Hematopoietic multipotent progenitor cell treated with erythropoietin and hydrocortisone succinate and interleukin-3 and kit ligand, for 17 days (in vitro differentiated cells): ENCODE data around the gene SLC46A3.

ENCODE experiments used
- DNase-seq: peaks from one replicate; pipeline ENCODE4 v3.0.0-alpha.2; 2015; ENCODE audit warnings: low spot score

Gene SLC46A3

DNA sequence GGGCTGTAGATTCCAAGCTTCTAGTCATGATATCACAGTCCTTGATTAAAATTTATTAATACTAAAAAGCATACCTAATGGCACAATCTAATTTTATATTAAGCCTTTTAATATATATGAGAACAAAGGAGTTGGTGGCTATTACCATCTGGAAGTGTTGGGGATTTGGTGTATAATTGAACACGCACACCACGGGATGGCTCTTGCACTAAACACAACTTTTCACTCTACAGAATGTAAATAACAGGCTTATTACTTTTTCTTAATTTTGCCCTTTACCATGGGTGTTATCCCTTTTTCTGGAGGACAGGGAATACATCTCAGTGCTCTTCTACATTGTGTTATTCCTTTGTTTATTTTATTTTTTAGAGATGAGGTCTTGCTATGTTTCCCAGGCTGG lies 38.2 kb downstream of the SLC46A3 start:
- DNase-seq: no peak

DNA sequence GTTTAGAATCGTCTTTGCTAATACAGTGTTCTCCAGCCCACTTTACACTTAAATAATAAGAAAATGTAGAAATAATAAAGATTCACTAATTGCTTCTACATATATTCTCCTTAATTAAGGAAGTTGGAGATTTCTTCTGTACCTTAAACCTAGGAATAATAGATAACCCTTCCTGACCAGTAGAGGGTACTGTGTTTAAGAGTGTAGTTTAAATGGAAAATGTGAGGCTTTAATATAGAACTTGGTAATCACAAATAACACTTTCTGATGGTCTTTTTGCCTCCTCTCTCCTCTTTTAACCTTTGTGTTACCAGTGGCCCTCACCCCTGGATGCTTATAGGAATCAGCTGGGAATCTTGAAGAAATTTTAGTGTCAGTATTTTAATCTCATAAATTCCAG lies 39.1 kb downstream of the SLC46A3 start:
- DNase-seq: no peak

DNA sequence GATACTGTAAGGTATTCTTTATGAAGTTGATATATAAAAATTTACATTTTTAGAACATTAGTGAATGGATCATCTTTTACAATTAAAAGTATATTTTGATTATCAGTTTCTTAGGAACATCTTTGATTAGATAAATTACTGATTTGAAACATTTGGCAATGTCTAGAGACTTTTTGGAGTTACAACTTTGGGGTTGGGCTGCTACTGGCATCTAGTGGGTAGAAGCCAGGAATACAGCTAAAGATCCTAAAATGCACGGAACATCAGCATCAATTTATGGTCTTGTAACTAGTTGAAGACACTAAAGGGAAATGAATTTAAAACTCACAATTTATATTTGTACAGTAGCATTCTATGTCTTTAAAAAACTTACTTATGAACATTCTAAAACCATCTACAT lies 40.0 kb downstream of the SLC46A3 start:
- no peak for DNase-seq

DNA sequence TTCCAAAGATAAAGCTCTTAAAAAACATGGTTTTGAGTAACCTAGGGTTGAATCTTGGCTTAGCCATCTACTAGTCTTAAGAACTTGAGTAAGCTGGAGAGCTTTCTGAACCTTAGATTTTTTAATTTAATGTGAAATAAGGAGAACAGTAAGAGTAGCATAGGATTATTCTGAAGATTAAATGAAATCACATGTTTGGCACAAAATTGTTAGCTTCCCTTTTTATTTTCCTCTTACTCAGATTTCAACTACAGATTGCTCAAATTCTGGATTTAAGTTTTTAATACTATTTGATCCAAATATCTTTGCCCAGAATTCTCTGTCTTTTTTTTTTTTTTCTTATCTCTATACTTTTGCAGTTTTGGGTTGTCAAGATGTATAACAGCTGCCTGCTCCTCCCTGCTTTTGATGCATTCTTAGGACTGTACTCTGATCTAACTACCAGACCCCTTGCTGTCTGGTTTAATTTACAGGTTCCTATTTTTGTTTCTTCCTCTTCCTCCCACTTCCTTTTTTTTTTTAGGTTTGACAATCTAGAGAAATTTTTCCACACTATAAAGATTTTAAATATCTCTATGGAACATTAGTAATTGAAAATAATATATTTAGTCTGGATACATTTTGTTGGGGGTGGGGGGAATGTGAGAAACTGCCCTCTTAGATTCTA lies 47.5 kb downstream of the SLC46A3 start:
- no peak for DNase-seq

DNA sequence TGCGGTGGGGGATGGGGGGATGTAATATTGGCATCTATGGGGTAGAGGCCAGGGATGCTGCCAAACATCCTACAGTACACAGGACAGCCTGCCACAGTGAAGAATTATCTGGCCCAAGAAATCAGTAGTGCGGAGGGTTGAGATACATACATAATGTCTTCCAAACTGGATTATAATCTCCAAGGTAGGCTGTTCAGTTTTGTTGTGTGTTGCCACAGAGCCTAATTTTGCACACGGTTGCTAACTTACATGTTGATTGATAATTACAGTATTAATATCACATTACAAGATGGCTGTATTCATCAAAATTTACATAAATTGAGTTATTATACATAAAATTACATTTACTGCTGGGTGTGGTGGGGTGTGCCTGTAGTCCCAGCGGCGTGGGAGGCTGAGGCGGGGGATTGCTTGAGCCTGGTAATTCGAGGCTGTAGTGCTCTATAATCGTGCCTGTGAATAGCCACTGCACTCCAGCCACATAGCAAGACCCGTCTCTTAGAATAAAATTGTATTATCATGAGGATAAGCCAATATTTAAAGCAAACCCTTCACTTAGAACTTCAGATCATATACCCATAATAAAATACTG lies 51.8 kb downstream of the SLC46A3 start:
- DNase-seq: no peak

DNA sequence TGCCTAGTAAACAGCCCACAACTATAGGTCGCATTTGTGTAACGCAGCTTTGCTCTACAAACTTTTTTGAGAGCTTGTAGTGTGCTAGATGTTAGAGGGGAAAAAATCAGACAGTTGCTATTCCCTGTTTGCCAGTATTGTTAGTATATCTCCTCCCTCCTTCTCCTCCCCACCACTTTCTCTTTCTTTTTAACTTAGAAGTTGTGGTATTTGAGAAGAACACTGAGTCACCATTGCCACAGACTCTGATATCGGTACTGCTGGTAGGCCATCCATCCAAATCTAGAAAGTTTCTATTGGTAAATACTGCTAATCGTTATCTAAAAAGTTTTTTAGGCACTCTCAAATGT lies 59.2 kb downstream of the SLC46A3 start:
- DNase-seq: peak; percentile 76

DNA sequence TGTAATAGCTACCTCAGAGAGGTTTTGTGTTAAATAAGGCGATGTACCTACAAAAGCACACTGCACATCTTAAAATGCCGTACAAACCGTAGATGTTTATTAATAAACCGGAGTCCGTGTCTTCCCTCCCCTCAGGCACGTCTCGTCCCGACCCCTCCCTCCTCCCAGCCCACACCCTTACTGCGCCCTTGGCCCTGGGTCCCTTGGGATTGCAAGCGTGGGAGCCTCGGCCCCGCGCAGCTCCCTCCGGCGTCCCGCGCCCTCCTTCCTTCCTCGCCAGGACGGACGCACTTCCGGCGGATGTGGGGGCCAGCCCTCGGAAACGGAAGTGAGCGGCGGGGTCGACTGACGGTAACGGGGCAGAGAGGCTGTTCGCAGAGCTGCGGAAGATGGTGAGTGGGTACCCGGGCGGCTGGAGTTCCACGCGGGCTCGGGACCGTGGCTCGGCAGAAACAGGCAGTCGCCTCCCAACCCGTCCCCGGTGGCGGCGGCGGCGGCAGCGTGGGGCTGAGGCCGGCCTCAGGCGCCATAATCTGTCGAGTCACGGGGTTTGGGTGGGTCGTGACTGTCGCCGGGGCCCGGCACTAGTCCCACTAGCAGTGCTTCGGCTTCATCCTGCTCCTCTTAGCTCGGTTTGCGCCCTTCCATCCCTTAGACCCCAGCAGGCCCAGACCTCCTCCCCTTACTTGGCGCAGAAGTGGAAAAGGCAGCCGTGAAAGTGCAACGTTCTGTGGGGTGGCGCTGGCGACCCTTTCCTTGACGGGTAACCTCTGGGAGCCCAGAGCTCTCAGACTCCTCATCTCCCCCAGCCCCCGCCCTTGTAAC lies 59.8 kb downstream of the SLC46A3 start, which contains the start of gene POMP:
TSS of gene POMP (plus strand) at position 335 of the 825 bp plus-strand sequence. CDS start at position 390, 55 bp downstream.
- peak; percentile 87 for DNase-seq

DNA sequence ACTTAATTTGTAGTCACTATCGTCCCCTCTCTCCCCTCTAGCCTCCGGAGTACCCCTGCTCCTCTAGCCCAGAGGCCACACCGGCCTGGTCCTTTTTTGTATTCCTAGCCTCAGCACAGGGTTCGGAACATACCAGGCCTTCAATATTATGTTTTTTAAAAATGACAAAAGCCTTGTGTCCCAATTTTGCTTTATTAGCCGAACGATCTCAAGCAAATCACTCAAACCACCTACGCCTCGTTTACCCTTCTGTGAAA lies 60.3 kb downstream of the SLC46A3 start:
- no peak for DNase-seq

DNA sequence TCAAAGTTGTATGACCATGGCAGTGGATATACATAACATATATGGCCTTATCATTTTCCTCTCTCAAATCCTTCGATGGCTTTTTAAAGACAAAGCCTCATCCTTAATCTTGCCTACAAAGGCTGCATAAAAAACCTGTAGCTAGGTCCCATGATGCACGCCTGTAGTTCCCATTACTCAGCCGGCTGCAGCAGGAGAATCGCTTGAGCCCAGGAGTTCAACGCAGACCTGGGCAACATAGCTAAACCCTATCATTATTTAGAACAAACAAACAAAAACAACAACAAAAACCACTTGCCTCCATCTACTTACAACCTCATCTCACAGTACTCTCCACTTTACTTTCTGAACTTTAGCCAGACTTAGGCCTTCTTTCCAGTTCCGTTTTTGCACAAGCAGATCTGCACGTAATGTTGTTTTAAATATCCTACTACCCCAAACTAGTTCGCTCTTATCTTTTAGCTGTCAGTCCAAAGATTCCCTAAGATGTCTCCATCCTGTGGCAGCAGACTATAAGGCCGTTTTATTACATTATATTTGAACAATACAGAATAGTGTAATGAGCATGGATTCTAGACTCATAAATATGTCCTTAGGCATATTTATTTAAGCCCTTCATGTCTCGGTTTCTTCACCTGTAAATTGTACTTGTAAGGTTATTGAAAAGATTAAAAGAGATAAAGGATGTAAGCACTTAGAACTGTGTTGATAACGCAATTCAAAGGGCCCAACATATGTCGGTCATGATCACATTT lies 60.8 kb downstream of the SLC46A3 start:
- peak; percentile 35 for DNase-seq

DNA sequence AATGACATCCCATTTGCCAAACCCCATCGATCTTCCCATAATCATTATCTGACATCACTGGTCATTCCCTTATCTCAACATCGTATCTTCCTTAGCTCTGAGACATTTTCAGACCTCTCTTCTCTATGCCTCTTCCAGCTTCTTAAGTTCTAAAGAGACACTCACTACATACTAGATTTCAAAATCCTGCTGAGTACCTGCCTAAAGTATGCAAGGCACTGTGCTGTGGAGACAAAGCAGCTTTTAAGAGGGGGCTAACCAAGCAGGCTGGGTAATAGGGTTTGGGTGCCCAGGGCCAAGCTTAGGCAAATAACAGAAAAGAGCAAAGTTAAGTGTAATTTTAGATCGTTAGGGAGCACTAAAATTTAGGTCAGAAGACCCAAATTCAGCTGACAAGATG lies 63.2 kb downstream of the SLC46A3 start:
- DNase-seq: no peak

DNA sequence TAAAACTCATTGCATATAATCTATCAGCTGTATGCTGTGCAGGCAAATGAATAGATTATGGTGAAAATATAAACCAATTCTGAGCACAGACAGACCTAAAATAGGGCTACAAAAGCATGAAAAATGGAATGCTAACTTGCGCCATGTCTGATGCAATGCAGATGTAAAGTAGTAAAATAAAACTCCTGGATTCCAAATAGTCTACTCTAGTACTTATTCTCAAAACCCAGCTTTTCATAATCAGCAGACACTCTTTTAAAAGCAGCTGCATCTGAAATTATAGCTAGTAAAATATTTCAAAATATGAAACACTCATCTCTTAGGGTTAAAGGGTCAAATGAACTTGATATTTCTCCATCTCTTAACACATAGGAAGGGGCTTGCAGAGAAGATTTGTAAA lies 64.5 kb downstream of the SLC46A3 start:
- DNase-seq: no peak

DNA sequence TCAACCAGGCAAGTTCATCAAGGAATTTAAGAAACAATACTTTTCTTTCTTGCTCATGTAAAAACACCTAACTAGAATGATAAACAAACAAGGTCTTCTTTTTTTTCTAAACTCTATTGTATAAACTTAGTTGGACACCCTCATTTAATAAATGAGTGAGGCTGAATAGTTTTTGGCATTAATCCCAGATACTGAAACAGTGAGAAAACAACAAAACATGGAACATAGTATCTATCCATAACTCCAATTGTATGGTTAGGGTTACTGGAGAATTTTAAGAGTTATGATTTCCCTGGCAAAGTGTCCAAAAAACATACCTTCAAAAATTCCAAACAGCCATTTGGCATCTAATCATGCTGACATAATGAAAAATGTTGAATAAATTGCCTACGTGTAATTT lies 65.7 kb downstream of the SLC46A3 start:
- DNase-seq: no peak

DNA sequence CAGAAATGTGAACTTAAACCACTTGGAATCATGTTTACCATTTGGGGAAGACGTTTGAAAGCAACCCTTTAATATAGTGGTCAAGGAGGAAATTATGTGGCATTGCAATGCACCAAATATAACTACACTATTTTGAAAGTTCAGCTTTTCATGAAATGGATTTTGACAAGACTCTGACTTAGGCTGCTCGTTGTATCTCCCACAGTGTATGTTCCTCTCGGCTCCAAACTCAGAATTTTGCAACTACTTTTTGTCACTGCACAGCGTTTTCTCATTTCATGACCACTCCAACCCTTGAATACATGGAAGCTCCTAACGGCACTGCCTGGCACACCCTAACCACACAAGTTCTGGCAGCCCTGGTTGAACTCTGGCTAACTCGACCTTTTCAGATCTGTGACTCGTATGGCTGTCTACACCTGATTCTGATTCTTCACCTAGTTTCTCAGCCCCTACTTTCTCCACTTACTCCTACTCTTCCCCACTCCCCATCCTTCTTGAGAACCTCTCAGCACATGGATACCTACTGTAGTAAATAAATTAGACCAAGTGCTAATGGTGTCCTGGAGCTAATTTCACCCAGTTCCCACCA lies 66.9 kb downstream of the SLC46A3 start:
- no peak for DNase-seq

DNA sequence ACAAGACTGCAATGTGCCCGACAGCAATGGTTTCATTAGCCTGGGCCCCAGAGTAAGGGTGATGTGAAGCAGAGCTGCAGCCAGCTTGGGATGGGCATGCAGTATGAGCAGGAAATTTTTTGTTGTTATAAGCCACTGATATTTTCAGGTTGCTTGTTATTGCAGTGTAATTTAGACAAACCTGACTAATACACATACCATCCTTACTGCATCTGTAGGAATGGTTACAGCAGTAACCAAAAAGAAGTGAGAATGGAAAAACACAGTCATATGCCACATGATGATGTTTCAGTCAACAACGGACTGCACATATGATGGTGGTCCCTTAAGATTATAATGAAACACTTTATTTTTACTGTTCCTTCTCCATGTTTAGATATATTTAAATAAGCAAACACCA lies 68.5 kb downstream of the SLC46A3 start:
- DNase-seq: no peak
